Smooth muscle cell (in vitro differentiated cells): ENCODE measurements around the gene CCSER1. TPM values are rescaled to one million over a fixed set of nuclear protein-coding genes. Genes with fewer than 3 reads are reported as not detected.

ENCODE experiments used
- DNase-seq: peaks from one replicate; lab custom pipeline; 2025; ENCODE audit not compliant: unreplicated experiment; lab: John Stamatoyannopoulos, UW
- H2AFZ ChIP-seq: fragments of 200-600 bp; sonication (generic); 2 replicates; pipeline ENCODE4 v1.6.0; 2016; ENCODE audit warnings: antibody characterized with exemption, low read depth, mild to moderate bottlenecking
- H3F3A ChIP-seq: fragments of 200-600 bp; sonication (generic); 2 replicates; pipeline ENCODE4 v1.6.0; 2017; ENCODE audit warnings: antibody characterized with exemption, low read depth
- H3K27ac ChIP-seq: fragments of 200-600 bp; sonication (generic); 2 replicates; pipeline ENCODE4 v1.5.1; 2016; ENCODE audit warnings: low read depth, mild to moderate bottlenecking
- H3K27me3 ChIP-seq: fragments of 200-600 bp; sonication (generic); 2 replicates; pipeline ENCODE4 v1.6.1; 2016; ENCODE audit warnings: low read depth, mild to moderate bottlenecking
- H3K36me3 ChIP-seq: fragments of 200-600 bp; sonication (generic); 2 replicates; pipeline ENCODE4 v1.5.1; 2016; ENCODE audit warnings: low read depth
- H3K4me1 ChIP-seq: fragments of 200-600 bp; sonication (generic); 2 replicates; pipeline ENCODE4 v1.5.1; 2016; ENCODE audit warnings: low read depth
- H3K4me2 ChIP-seq: fragments of 200-600 bp; sonication (generic); 2 replicates; pipeline ENCODE4 v1.6.0; 2016; ENCODE audit warnings: mild to moderate bottlenecking
- H3K4me3 ChIP-seq: fragments of 200-600 bp; sonication (generic); 2 replicates; pipeline ENCODE4 v1.5.1; 2016; ENCODE audit warnings: mild to moderate bottlenecking
- H3K79me2 ChIP-seq: fragments of 200-600 bp; sonication (generic); 2 replicates; pipeline ENCODE4 v1.6.0; 2016; ENCODE audit warnings: low read depth, mild to moderate bottlenecking
- H3K9ac ChIP-seq: fragments of 200-600 bp; sonication (generic); 2 replicates; pipeline ENCODE4 v1.6.0; 2016; ENCODE audit warnings: low read depth
- H3K9me3 ChIP-seq: fragments of 200-600 bp; sonication (generic); replicated peaks from 2 replicates; pipeline ENCODE4 v1.5.1; 2016; ENCODE audit warnings: low read depth
- H4K20me1 ChIP-seq: fragments of 200-600 bp; sonication (generic); 2 replicates; pipeline ENCODE4 v1.6.0; 2016; ENCODE audit warnings: low read depth
- WGBS: methylation state at CpG from one replicate; pipeline ENCODE4 v1.1.7; 2016; ENCODE audit warnings: low lambda C conversion rate; 5-methylcytosine and 5-hydroxymethylcytosine counted together
- polyA plus RNA-seq: library from polyadenylated mRNA; unstranded; fragments of >200 nt; fragmentation: Nextera tagmentation; extraction: Ambion mirVana; gene quantifications from 2 replicates; pipeline ENCODE4 v1.2.1, GENCODE V29; 2016
- total RNA-seq: library from RNA; depleted of rRNA; stranded (reverse); fragments of >200 nt; gene quantifications from 2 replicates; pipeline ENCODE4 v1.2.3, GENCODE V29; 2014
- TF ChIP-seq, protein P1 (sequence below): fragments of 200-600 bp; sonication (generic); IDR thresholded peaks from 2 replicates; pipeline ENCODE4 v1.5.1; 2017; ENCODE audit warnings: borderline replicate concordance, mild to moderate bottlenecking, antibody characterized with exemption; ENCODE audit not compliant: insufficient read depth, poor library complexity, severe bottlenecking

CCSER1 gene
- total and polyA plus RNA-seq, 2 experiments from 2014 or later = 0.76 TPM; not detected in 1

DNA sequence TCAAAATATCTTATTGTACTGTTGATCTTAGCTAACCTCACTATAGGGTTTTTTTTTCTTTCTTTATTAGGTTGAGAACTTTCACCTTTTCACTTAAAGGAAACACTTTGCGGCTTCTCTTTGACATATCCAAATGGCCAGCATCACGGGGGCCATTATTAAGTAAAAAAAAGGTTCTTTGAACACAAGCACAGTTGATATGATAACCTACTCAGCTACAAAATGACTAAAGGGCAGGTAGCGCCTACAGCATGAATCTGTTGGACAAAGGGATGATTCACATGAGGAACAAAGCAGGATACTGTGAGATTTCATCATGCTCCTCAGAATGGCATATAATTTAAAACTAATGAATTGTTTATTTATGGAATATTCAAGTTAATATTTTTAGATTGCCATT is 119.6 kb downstream of the CCSER1 start:
- no peak for DNase-seq
- Histone ChIP-seq H3K27ac (no peak overlapping the region), H3F3A (no peaks in the 10 kb centered on the region), H3K27me3 (no peaks in the 10 kb centered on the region), H3K4me3 (no peak overlapping the region), H3K9ac (no peak overlapping the region), H3K36me3 (no peaks in the 10 kb centered on the region), H2AFZ (no peak overlapping the region), H3K4me1 (no peaks in the 10 kb centered on the region), H3K4me2 (no peak overlapping the region), H3K79me2 (no peaks in the 10 kb centered on the region), H3K9me3 (no peaks in the 10 kb centered on the region), H4K20me1 (no peaks in the 10 kb centered on the region)
- WGBS = 79% methylated on average over 3 of the region's 3 CpGs
- TF ChIP-seq, protein P1, sequence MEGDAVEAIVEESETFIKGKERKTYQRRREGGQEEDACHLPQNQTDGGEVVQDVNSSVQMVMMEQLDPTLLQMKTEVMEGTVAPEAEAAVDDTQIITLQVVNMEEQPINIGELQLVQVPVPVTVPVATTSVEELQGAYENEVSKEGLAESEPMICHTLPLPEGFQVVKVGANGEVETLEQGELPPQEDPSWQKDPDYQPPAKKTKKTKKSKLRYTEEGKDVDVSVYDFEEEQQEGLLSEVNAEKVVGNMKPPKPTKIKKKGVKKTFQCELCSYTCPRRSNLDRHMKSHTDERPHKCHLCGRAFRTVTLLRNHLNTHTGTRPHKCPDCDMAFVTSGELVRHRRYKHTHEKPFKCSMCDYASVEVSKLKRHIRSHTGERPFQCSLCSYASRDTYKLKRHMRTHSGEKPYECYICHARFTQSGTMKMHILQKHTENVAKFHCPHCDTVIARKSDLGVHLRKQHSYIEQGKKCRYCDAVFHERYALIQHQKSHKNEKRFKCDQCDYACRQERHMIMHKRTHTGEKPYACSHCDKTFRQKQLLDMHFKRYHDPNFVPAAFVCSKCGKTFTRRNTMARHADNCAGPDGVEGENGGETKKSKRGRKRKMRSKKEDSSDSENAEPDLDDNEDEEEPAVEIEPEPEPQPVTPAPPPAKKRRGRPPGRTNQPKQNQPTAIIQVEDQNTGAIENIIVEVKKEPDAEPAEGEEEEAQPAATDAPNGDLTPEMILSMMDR = no peak

DNA sequence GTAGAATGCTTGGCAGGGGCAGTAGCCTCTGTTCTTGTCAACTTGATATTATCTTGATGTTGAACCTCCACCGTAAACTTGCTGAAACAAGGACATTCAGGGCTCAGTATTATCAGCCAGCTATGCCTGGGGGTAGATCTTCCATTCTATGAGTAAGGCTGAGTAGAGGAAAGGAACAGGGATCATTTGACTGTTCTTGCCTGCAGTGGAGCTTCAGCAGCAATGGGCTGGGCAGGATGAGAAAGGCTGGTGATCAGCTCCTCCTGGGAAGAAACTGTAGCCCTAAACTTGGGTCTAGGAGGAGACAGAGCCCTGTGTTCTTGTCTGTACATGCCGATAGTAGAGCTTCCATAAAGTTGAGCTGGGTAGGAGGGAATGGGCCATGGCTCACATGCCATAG is 127.2 kb downstream of the CCSER1 start:
- Histone ChIP-seq H3K36me3 (no peaks in the 10 kb centered on the region), H3K27ac (no peak overlapping the region), H4K20me1 (no peaks in the 10 kb centered on the region), H2AFZ (no peak overlapping the region), H3K9me3 (no peaks in the 10 kb centered on the region), H3K4me3 (no peak overlapping the region), H3K4me2 (no peak overlapping the region), H3K79me2 (no peaks in the 10 kb centered on the region), H3K4me1 (no peaks in the 10 kb centered on the region), H3K9ac (no peak overlapping the region), H3K27me3 (no peaks in the 10 kb centered on the region), H3F3A (no peaks in the 10 kb centered on the region)
- TF ChIP-seq, protein P1 = no peak
- no peak for DNase-seq
- WGBS = 67% methylated on average over 2 of the region's 2 CpGs

DNA sequence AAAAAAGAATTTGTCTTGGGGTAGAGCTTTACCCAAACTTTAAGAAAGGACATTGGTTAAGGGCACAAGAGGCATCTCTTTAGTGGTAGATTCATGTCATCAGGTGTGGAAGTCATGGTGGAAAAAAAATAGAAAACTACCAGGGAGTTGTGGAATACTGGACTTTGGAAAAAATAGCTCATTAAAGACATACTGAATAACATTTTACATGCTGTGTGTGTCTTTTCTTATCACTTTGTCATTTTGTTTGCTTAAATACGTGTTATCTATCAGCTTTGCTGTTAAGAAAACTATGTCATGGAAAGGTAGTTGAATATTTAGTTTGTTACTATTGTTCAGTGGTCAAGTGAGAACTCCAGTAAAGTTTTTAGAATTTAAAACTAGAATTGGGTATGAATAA is 147.0 kb downstream of the CCSER1 start:
- TF ChIP-seq, protein P1 = no peak
- H3K79me2 ChIP-seq = no peaks in the 10 kb centered on the region
- H2AFZ ChIP-seq = no peak overlapping the region
- no peak for DNase-seq
- H3K27me3 ChIP-seq = no peaks in the 10 kb centered on the region
- no peak overlapping the region for H3K9ac ChIP-seq
- no peaks in the 10 kb centered on the region for H3K4me1 ChIP-seq
- 83% methylated on average over 1 of the region's 1 CpG for WGBS
- H3K9me3 ChIP-seq = peaks cover 6% of the 10 kb centered on the region
- no peak overlapping the region for H3K4me3 ChIP-seq
- H3K36me3 ChIP-seq = no peaks in the 10 kb centered on the region
- H3K4me2 ChIP-seq = no peak overlapping the region
- no peak overlapping the region for H3K27ac ChIP-seq
- no peaks in the 10 kb centered on the region for H3F3A ChIP-seq
- no peaks in the 10 kb centered on the region for H4K20me1 ChIP-seq

DNA sequence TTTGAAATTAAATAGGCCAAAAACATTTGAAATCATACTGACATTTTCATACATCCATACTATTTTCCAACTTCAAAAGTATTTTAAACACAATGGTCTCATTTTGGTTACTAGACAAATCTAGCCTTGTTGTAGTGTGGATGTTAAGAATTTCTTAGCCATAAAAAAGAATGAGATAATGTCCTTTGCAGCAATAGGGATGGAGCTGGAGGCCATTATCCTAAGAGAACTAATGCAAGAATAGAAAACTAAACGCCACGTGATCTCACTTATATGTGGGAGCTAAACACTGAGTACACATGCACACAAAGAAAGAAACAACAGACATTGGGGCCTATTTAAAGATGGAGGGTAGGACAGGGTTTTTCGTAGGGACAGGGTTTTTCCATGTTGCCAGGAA is 153.8 kb downstream of the CCSER1 start:
- H3F3A ChIP-seq = no peaks in the 10 kb centered on the region
- H3K4me2 ChIP-seq = no peak overlapping the region
- H3K9ac ChIP-seq = no peak overlapping the region
- WGBS = 70% methylated on average over 3 of the region's 3 CpGs
- no peaks in the 10 kb centered on the region for H3K27me3 ChIP-seq
- no peak overlapping the region for H2AFZ ChIP-seq
- H3K4me1 ChIP-seq = no peaks in the 10 kb centered on the region
- no peak overlapping the region for H3K4me3 ChIP-seq
- no peaks in the 10 kb centered on the region for H4K20me1 ChIP-seq
- DNase-seq = no peak
- H3K9me3 ChIP-seq = no peaks in the 10 kb centered on the region
- no peaks in the 10 kb centered on the region for H3K79me2 ChIP-seq
- H3K36me3 ChIP-seq = no peaks in the 10 kb centered on the region
- TF ChIP-seq, protein P1 = no peak
- H3K27ac ChIP-seq = no peak overlapping the region
